H1 (cell line): ENCODE results near the gene MAP1LC3A. TPM values are rescaled to one million over a fixed set of nuclear protein-coding genes. Genes with fewer than 3 reads are reported as not detected.

Source experiments
- CTCF ChIA-PET: fragments of 300-600 bp; sonication (Branson Sonifier 250); formaldehyde crosslinking; loops from one replicate; lab custom pipeline; 2021; ENCODE audit not compliant: partially characterized antibody; lab: Charles Lee
- POLR2A ChIA-PET: fragments of 300-600 bp; sonication (Branson Sonifier 250); formaldehyde crosslinking; loops from one replicate; lab custom pipeline; 2021; ENCODE audit warnings: inconsistent platforms; ENCODE audit not compliant: partially characterized antibody; lab: Charles Lee
- DNase-seq, 2 experiments: peaks; one replicate each; pipeline versions ENCODE4 v3.0.0 to v3.0.0-alpha.2; 2010 to 2022; ENCODE audit warnings: low spot score in 2 of 2, low read depth in 1 of 2, mixed read lengths in 1 of 2
- FAIRE-seq: peaks from 2 replicates; lab custom pipeline; 2011; peaks lifted over from hg19 to GRCh38; lab: Jason Lieb, UNC
- H2AFZ ChIP-seq: 2 replicates; pipeline ENCODE4 v1.8.1; 2012; ENCODE audit warnings: low read length, inconsistent platforms
- H2AK5ac ChIP-seq: 2 replicates; pipeline ENCODE4 v1.6.1; 2013; ENCODE audit warnings: low read depth, low read length
- H2BK120ac ChIP-seq: replicated peaks from 2 replicates; pipeline ENCODE3; 2013; ENCODE audit warnings: low read depth, low read length, inconsistent platforms
- H2BK12ac ChIP-seq: 2 replicates; pipeline ENCODE4 v1.6.1; 2013; ENCODE audit warnings: low read depth, low read length
- H2BK15ac ChIP-seq: 2 replicates; pipeline ENCODE4 v1.6.1; 2013; ENCODE audit warnings: low read length
- H2BK20ac ChIP-seq: 2 replicates; pipeline ENCODE4 v1.6.1; 2013; ENCODE audit warnings: low read length
- H2BK5ac ChIP-seq: 2 replicates; pipeline ENCODE4 v1.6.1; 2013; ENCODE audit warnings: low read depth, low read length
- H3K14ac ChIP-seq: 2 replicates; pipeline ENCODE4 v1.6.1; 2013; ENCODE audit warnings: inconsistent platforms; ENCODE audit not compliant: insufficient read length
- H3K18ac ChIP-seq: 2 replicates; pipeline ENCODE4 v1.6.1; 2013; ENCODE audit warnings: low read length; ENCODE audit errors: extremely low read depth
- H3K23ac ChIP-seq: 2 replicates; pipeline ENCODE4 v1.6.1; 2013; ENCODE audit warnings: inconsistent platforms; ENCODE audit not compliant: insufficient read length
- H3K23me2 ChIP-seq: 2 replicates; pipeline ENCODE4 v1.6.1; 2013; ENCODE audit warnings: low read depth, low read length
- H3K27ac ChIP-seq: 2 replicates; pipeline ENCODE4 v1.6.1; 2011; ENCODE audit warnings: low read depth, low read length, inconsistent platforms
- H3K27me3 ChIP-seq, 4 experiments: replicated peaks in 1 of 4; 1 replicate in 1 of 4; 2 replicates in 3 of 4; pipeline versions ENCODE4 v1.6.1 to v1.8.1; 2011 to 2013; ENCODE audit warnings: low read length in 3 of 4, mild to moderate bottlenecking in 3 of 4, inconsistent platforms in 2 of 4, mixed read lengths in 2 of 4, moderate library complexity in 1 of 4; ENCODE audit not compliant: control insufficient read depth in 3 of 4, insufficient read depth in 3 of 4; ENCODE audit errors: extremely low read depth in 1 of 4
- H3K36me3 ChIP-seq, 4 experiments: 2 replicates each; pipeline versions ENCODE4 v1.6.1 to v1.8.1; 2011 to 2013; ENCODE audit warnings: mild to moderate bottlenecking in 4 of 4, low read length in 3 of 4, moderate library complexity in 2 of 4, control low read depth in 1 of 4, inconsistent platforms in 1 of 4; ENCODE audit not compliant: insufficient read depth in 4 of 4, control insufficient read depth in 2 of 4
- H3K4ac ChIP-seq: replicated peaks from 2 replicates; pipeline ENCODE3; 2013; ENCODE audit warnings: low read length, low read depth, mixed read lengths, inconsistent platforms; ENCODE audit not compliant: insufficient read length
- H3K4me1 ChIP-seq, 4 experiments: replicated peaks in 1 of 4; 1 replicate in 1 of 4; 2 replicates in 3 of 4; pipeline versions ENCODE4 v1.6.1 to v1.8.1; 2011 to 2013; ENCODE audit warnings: low read length in 3 of 4, inconsistent platforms in 2 of 4, mixed read lengths in 1 of 4; ENCODE audit not compliant: insufficient read depth in 4 of 4, control insufficient read depth in 3 of 4
- H3K4me2 ChIP-seq, 2 experiments: 2 replicates each; pipeline versions ENCODE4 v1.6.1 to v1.8.1; 2011 to 2013; ENCODE audit warnings: low read depth in 2 of 2, low read length in 2 of 2, control low read depth in 1 of 2, inconsistent platforms in 1 of 2, mild to moderate bottlenecking in 1 of 2; ENCODE audit not compliant: insufficient read depth in 1 of 2
- H3K4me3 ChIP-seq, 4 experiments: fragments of 200-600, 300-600 bp in 1 of 4; sonication (generic), shearing (Covaris generic), sonication (Bioruptor Twin) in 1 of 4; 2 replicates each; pipeline versions ENCODE4 v1.5.1 to v1.8.1; 2011 to 2016; ENCODE audit warnings: low read length in 4 of 4, low read depth in 3 of 4, control low read depth in 2 of 4, inconsistent platforms in 2 of 4, mild to moderate bottlenecking in 2 of 4, mixed read lengths in 1 of 4, moderate library complexity in 1 of 4; ENCODE audit not compliant: insufficient read depth in 2 of 4; ENCODE audit errors: extremely low read depth in 1 of 4
- H3K56ac ChIP-seq: replicated peaks from 2 replicates; pipeline ENCODE3; 2013; ENCODE audit warnings: low read depth, mild to moderate bottlenecking, mixed read lengths, low read length, inconsistent platforms; ENCODE audit not compliant: insufficient read length
- H3K79me1 ChIP-seq: 2 replicates; pipeline ENCODE4 v1.6.1; 2013; ENCODE audit warnings: low read depth, low read length, control low read depth
- H3K79me2 ChIP-seq, 2 experiments: 2 replicates each; pipeline versions ENCODE4 v1.6.1 to v1.8.1; 2012 to 2013; ENCODE audit warnings: low read length in 2 of 2, mild to moderate bottlenecking in 2 of 2, inconsistent platforms in 1 of 2; ENCODE audit not compliant: insufficient read depth in 2 of 2, control insufficient read depth in 1 of 2
- H3K9ac ChIP-seq, 4 experiments: replicated peaks in 1 of 4; 1 replicate in 1 of 4; 2 replicates in 3 of 4; pipeline versions ENCODE4 v1.6.1 to v1.8.1; 2011 to 2013; ENCODE audit warnings: low read depth in 3 of 4, low read length in 3 of 4, control low read depth in 2 of 4, mild to moderate bottlenecking in 2 of 4, moderate library complexity in 2 of 4, inconsistent platforms in 1 of 4; ENCODE audit errors: extremely low read depth in 1 of 4
- H3K9me3 ChIP-seq, 2 experiments: 2 replicates each; pipeline versions ENCODE4 v1.6.1 to v1.8.1; 2012 to 2013; ENCODE audit warnings: mild to moderate bottlenecking in 2 of 2, moderate library complexity in 2 of 2, control low read depth in 1 of 2, inconsistent platforms in 1 of 2, low read depth in 1 of 2, low read length in 1 of 2, mixed read lengths in 1 of 2; ENCODE audit not compliant: insufficient read depth in 2 of 2
- H4K20me1 ChIP-seq, 2 experiments: replicated peaks in 1 of 2; 2 replicates each; pipeline versions ENCODE3 to v1.8.1; 2011 to 2013; ENCODE audit warnings: inconsistent platforms in 2 of 2, low read length in 2 of 2, mild to moderate bottlenecking in 1 of 2; ENCODE audit not compliant: insufficient read depth in 2 of 2, control insufficient read depth in 1 of 2
- H4K5ac ChIP-seq: 2 replicates; pipeline ENCODE4 v1.6.1; 2013; ENCODE audit warnings: low read length, low read depth, mixed read lengths, inconsistent platforms; ENCODE audit not compliant: insufficient read length
- H4K8ac ChIP-seq: 2 replicates; pipeline ENCODE4 v1.8.0; 2013; ENCODE audit warnings: mild to moderate bottlenecking, moderate library complexity, low read length, inconsistent platforms; ENCODE audit not compliant: insufficient read depth; ENCODE audit errors: extremely low read depth
- H4K91ac ChIP-seq: replicated peaks from 2 replicates; pipeline ENCODE3; 2013; ENCODE audit warnings: low read length, mixed read lengths, inconsistent platforms; ENCODE audit not compliant: insufficient read length
- SP2 ChIP-seq: IDR thresholded peaks from 2 replicates; pipeline ENCODE4 v1.6.1; 2012; ENCODE audit warnings: mild to moderate bottlenecking, low read length, inconsistent platforms
- USF2 ChIP-seq: IDR thresholded peaks from 2 replicates; pipeline ENCODE4 v1.6.1; 2011; ENCODE audit warnings: low read length, improper control_type of control experiment
- WGBS, 2 experiments: shearing (Covaris generic) in 1 of 2; methylation state at CpG; one replicate each; pipeline versions ENCODE4 v1.1.6 to v1.1.7; 2013 to 2015; ENCODE audit warnings: low lambda C conversion rate in 2 of 2, mixed read lengths in 2 of 2, inconsistent platforms in 1 of 2, low coverage in 1 of 2, missing lambda C conversion rate in 1 of 2; ENCODE audit not compliant: insufficient replicate concordance in 2 of 2, insufficient coverage in 1 of 2, insufficient read length in 1 of 2; ENCODE audit errors: extremely low coverage in 1 of 2, missing lambda C conversion rate in 1 of 2; 5-methylcytosine and 5-hydroxymethylcytosine counted together
- polyA plus RNA-seq, 7 experiments: library from polyadenylated mRNA; depleted of rRNA in 3 of 7; stranded (reverse) in 5 of 7; unstranded in 2 of 7; fragments of >200 nt in 5 of 7; fragments of 200-250 nt in 2 of 7; gene quantifications; 1 replicate in 5 of 7; 2 replicates in 1 of 7; 4 replicates in 1 of 7; pipeline versions ENCODE4 v1.2.1 to v1.2.3, GENCODE V29; 2011 to 2013; ENCODE audit warnings: missing spikeins in 2 of 7, mixed read lengths in 2 of 7
- total RNA-seq: library from RNA; stranded (reverse); fragmentation: NEBNext Ultra II Directional; extraction: Animal tissue kit (Norgen Biotek cat#: 25700); gene quantifications from 2 replicates; pipeline ENCODE4 v1.2.1, GENCODE V29; 2021

MAP1LC3A gene
- total and polyA plus RNA-seq, 2 of the 8 experiments (the other 6 are each of a cell fraction or from before 2014, with no cell fraction given): 5.0 to 6.1 TPM

GRCh38 chr20:34560614-34561013 is 2.1 kb downstream of the MAP1LC3A start:
- Histone ChIP-seq H4K91ac (no peak overlapping the region), H2AK5ac (no peak overlapping the region), H3K79me2 (no peaks in the 10 kb centered on the region), H2BK20ac (no peak overlapping the region), H3K4me1 (peaks cover 0 to 2% (median 0%) of the 10 kb centered on the region in 4 experiments; a peak in 1 of 7 replicates), H3K14ac (no peak overlapping the region), H3K23ac (no peak overlapping the region), H2BK120ac (no peak overlapping the region), H2BK5ac (no peak overlapping the region), H2AFZ (no peak overlapping the region), H4K8ac (no peak overlapping the region), H2BK15ac (no peak overlapping the region), H3K27me3 (peaks cover 0 to 2% (median 0%) of the 10 kb centered on the region in 4 experiments; a peak in 1 of 7 replicates), H3K4ac (no peak overlapping the region), H3K9ac (no peak overlapping the region), H3K23me2 (peaks cover 4% of the 10 kb centered on the region), H3K56ac (no peak overlapping the region), H2BK12ac (no peak overlapping the region), H4K20me1 (peaks cover 0 to 7% of the 10 kb centered on the region in 2 experiments), H3K4me3 (no peak overlapping the region), H4K5ac (no peak overlapping the region), H3K36me3 (no peaks in the 10 kb centered on the region), H3K9me3 (no peaks in the 10 kb centered on the region), H3K79me1 (peaks cover 3% of the 10 kb centered on the region), H3K27ac (no peak overlapping the region), H3K4me2 (no peak overlapping the region), H3K18ac (no peak overlapping the region)
- CTCF ChIA-PET: interaction anchor here (1.2 to 6.2 kb wide), 4 partner anchors 8 to 147 kb away, joined by 3 to 48 read pairs (median 4); no protein-coding TSS in a partner anchor
- POLR2A ChIA-PET: interaction anchor here (1.1 to 3.2 kb wide), 2 partner anchors 143 to 147 kb away, joined by 3 to 7 read pairs; partner anchors contain the start of gene TP53INP2
- no peak for FAIRE-seq
- DNase-seq: no peak
- WGBS, 2 experiments: 93% methylated on average over 7 of the region's 7 CpGs; no CpG with 5 or more reads in 1 of the 2 experiments
- TF ChIP-seq SP2 (no peak), USF2 (no peak)
